ENCODE results near the gene MRPL48.
"Not testable (repeated sequence)": the region's sequence is repeated elsewhere in the genome, so short reads cannot be mapped to it uniquely, and the experiment has no call there.

MRPL48 gene

DNA sequence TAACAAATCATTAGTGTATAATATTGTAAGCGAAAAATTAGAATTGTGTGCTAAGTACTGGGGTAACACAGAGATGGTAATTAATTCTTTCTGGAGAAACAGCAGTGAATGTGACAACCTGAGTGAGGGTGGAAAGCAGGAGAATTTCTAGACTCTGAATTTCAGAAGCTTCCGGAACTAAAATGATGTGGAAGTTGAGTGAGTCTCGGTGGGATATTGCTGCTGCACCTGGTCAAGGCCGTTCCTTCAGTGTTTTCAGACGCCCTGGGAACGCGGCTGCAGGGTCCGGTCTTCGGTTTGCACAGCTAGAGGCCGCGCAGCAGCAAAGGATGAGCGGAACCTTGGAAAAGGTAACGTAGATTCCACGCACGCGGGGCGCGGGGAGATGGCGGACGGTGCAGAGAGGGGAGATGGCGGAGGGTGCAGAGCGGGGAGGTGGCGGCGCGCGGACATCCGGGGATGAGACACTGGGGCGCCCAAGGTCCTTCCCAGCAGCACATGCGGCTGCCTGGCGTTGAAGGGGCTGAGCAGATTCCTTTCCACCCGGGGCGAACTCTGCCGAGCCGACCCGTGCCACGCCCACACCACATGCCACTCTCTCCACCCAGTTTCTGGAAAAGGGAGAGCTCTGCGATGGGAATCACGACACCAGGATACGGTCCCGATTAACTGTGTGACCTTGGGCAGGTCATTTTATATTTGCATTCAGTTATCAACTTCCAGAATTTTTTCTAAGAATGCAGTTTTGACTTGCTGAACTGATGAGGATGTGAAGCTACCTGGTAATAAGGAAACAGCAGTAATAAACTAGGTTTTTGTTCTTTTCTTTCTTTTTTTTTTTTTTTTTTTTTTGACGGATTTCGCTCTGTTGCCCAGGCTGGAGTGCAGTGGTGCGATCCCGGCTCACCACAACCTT, at the start of gene MRPL48:
Gene MRPL48, plus strand, starts transcription at position 232 of the 916 bp plus-strand sequence. Its CDS starts 98 bp downstream, at position 330.
- intact Hi-C loops (cut with DNase I): loop anchor here (5.0 kb wide), 1 partner anchor 89 kb away; the partner anchor contains the start of genes COA4 and PAAF1

DNA sequence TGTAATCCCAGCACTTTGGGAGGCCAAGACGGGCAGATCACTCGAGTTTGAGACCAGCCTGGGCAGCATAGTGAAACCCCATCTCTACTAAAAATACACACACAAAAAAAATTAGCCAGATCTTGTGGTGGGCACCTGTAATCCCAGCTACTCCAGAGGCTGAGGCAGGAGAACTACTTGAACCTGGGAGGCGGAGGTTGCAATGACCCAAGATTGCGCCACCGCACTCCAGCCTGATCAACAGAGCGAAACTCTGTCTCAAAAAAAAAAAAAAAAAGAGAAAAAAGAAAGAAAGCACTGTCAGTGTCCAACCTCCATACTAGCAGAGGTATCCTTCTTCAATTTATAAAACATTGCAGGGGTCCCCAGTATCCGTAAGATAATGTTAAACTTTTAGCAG, 44.6 kb upstream of the MRPL48 start:
- intact Hi-C loops (cut with DNase I): no loop called here
- no peak for DNase-seq

More for the DNA sequence above, at the start of gene MRPL48:
- DNase-seq: peak; percentile 74 to 95 (median 89)

DNA sequence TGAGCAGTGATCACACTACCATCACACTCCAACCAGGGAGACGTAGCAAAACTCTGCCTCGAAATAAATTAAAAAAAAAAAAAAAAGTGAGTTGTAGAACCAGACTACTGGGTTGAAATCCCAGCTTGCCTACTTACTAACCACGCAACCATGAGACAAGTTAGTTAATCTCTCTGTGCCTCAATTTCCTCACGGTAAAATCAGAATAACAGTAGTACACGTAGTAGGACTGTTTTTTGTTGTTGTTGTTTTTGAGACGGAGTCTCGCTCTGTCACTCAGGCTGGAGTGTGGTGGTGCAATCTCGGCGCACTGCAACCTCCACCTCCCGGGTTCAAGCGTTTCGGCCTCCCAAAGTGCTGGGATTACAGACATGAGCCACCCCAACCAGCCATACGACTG, 41.0 kb upstream of the MRPL48 start:
- intact Hi-C loops (cut with DNase I): no loop called here
- DNase-seq: no peak

DNA sequence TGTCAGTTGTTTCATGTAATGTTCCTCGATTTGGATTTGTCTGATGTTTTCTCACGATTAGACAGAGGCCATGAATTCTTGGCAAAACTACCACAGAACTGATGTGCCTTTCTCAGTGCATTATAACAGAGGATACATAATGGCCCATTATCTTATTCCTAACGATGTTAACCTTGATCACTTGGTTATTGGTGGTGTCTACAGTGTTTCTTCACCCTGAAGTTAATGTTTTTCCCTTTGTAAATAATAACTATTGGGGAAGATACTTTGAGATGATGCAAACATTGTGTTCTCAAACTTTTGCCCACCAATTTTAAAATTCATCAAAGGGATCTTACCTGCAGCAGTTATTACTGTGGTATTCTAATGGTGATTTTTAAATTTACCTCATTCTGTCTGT, 39.9 kb upstream of the MRPL48 start:
- no peak for DNase-seq
- intact Hi-C loops (cut with DNase I): no loop called here

DNA sequence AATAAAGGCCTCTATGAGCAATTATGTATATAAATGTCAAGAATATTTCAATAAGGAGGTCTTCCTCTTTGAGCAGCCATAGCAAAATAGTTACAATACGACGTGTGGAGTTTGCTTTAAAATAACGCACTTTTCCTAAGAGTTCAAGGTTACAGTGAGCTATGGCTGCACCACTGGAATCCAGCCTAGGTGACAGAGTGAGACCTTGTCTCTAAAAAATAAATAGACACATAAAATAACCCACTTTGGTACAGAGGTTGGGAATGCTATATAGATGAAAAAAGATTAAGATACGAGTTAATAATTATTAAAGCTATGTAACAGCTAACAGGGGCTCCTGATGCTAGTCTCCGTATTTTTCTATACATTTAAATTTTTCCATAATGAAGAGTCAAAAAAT, 39.4 kb upstream of the MRPL48 start:
- intact Hi-C loops (cut with DNase I): no loop called here
- DNase-seq: no peak

DNA sequence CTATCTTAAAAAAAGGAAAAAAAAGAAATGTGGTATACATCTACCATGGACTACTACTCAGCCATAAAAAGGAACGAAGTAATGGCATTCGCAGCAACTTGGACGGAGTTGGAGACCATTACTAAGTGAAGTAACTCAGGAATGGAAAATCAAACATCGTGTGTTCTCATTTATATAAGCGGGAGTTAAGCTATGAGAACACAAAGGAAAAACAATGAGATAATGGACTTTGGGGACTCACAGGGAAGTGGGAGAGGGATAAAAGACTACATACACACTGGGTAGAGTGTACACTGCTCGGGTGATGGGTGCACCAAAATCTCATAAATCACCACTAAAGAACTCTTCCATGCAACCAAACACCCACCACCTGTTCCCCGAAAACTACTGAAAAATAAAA, 38.6 kb upstream of the MRPL48 start:
- intact Hi-C loops (cut with DNase I): no loop called here
- no peak for DNase-seq

DNA sequence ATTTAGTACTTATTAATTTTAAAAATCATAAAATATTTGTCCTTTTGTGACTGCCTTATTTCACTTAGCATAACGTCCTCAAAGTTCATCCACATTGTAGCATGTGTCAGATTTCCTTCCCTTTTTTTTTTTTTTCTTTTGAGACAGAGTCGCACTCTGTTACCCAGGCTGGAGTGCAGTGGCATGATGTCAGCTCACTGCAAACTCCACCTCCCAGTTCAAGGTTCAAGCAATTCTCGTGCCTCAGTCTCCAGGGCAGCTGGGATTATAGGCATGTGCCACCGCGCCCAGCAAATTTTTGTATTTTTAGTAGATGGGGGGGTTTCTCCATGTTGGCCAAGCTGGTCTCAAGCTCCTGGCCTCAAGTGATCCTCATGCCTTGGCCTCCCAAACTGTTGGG, 37.4 kb upstream of the MRPL48 start:
- DNase-seq: no peak
- intact Hi-C loops (cut with DNase I): no loop called here

DNA sequence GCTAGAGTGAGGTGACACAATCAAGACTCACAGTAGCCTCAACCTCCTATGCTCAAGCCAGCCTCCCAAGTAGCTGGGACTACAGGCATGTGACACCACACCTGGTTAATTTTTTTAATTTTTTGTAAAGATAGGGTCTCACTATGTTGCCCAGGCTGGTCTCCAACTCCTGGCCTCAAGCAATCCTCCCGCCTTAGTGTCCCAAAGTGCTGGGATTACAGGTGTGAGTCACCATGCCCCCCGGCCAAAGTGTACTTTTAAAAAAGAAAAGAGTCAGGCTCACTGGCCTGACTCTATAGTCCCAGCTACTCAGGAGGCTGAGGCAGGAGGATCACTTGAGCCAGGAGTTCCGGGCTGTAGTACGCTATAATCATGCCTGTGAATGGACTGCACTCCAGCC, 36.8 kb upstream of the MRPL48 start:
- DNase-seq; intact Hi-C loops (cut with DNase I): not testable (repeated sequence)

DNA sequence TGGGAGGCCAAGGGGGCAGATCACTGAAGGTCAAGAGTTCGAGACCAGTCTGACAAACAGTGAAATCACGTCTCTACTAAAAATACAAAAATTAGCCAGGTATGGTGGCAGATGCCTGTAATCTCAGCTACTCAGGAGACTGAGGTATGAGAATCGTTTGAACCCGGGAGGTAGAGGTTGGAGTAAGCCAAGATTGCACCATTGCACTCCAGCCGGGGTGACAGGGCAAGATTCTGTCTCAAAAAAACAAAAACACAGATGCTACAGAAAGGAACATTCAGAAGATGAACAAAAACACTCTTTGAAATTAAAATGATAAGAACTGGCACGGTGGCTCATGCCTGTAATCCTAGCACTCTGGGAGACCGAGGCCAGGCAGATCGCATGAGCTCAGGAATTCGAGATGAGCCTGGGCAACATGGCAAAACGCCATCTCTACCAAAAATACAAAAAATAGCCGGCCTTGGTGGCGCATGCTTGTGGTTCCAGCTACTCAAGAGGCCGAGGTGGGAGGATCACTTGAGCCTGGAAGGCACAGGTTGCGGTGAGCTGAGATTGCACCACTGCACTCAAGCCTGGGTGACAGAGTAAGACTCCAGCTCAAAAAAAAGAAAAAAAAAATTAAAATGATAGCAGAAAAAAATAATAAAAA, 35.3 kb upstream of the MRPL48 start:
- peak in 8 of 42 donors; percentile 7 to 55 (median 19) for DNase-seq

DNA sequence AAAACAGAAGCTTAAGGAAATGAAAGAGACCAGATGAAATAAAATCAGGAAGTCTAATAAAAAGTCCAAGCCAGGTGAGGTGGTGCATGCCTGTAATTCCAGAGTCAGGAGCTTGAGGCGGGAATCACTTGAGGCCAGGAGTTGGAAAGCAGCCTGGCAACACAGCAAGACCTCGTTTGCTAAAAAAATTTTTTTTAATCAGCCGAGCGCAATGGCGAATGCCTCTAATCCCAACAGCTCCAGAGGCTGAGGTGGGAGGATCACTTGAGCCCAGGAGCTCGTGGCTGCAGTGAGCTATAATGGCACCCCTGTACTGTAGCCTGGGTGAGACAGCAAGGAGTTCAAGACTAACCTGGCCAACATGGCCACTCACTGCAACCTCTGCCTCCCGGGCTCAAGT, 34.8 kb upstream of the MRPL48 start:
- DNase-seq: no peak
- intact Hi-C loops (cut with DNase I): no loop called here

More for the DNA sequence above, 35.3 kb upstream of the MRPL48 start:
- intact Hi-C loops (cut with DNase I): no loop called here

DNA sequence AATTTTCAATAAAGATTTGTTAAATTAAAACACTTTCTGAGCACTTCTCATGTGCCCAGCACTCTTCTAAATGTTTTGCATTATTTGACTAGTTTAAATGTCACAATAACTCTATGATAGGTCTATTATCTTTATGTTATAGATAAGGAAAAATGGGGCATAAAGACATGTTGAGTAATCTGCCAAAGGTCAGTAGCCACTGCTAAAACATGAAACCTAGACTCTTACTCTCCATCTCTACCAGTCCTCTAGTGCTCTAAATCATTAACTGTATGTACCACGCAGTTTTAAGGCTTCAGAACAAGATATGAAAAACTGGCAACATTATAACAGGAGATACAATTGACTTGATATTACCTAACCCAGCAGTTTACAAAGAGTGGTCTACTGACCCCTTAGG, 33.7 kb upstream of the MRPL48 start:
- no peak for DNase-seq
- intact Hi-C loops (cut with DNase I): no loop called here

DNA sequence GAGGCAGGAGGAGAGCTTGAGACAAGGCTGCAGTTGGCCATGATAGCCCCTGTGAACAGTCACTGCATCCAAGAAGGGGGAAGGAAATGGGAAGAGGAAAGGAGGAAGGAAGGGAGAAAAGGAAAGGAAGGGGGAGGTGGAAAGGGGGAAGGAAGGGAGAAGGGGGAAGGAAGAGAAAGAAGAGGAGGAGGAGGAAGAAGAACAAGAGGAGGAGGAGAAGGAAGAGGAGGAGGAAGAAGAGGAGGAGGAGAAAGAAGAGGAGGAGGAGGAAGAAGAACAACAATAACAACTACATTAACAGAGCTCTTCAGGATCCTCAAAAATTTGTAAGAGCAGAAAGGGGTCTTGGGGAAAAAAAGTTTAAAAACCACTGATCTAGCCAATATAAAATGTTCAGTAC, 32.0 kb upstream of the MRPL48 start:
- no peak for DNase-seq
- intact Hi-C loops (cut with DNase I): no loop called here

DNA sequence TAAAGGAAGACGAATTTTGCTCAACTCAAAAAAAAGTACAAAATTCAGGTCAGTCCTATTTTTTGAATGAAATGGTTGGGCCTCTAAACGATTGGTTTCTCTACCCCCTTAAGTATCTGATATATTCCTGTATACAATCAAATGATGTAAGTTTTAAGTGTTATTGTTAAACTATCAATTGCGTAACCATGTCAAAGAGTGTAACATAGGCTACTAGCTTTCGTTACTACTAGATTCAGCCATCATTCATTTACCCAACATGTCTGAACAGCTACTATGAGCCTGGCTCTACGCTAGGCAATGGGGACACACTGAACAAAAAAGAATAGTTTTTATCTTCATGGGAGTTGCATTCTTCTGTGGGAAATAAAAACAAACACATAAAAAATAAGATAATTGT, 30.1 kb upstream of the MRPL48 start:
- DNase-seq: no peak
- intact Hi-C loops (cut with DNase I): no loop called here

DNA sequence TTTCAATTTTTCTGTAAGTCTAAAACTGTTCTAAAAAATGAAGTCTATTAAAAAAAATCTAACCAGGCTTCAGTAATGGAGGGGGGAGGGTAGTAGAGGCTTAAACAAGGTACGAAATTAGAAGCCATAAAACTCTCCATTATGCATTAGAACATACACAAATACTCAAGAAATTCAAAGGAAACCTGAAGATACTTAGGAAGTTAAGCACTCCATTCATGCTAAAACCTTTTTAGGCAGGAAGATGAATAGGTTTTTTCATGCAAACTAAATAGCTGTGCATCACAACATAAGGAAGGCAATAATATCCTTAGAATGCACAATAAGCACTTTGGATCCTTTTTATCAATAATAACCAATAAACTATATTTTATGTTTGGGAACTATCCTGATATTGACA, 29.2 kb upstream of the MRPL48 start:
- DNase-seq: no peak
- intact Hi-C loops (cut with DNase I): no loop called here

DNA sequence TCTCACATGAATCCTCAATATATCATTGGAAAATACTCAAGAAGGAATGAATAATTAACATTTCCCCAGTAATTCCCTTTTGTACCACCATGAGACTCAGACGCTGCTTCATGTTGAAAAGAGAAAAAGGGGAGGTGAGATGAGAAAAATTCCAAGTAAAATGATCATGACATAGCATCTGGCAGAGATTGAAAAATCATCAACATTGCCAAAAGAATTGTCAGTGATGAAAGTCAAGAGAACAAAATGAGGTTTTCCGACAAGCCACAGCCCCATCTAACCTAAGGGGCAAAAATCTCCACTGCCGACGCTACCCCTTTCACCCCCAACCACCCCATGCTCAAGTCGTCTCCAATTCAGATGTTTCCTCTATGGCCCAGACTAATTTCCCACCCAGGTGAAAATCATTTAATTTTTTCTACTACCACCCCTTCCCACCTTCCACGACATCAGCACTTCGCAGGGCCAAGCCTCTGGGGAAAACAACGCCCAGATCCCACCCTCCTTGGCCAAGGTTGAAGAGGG, 28.0 kb upstream of the MRPL48 start:
- intact Hi-C loops (cut with DNase I): loop anchor here (2.0 kb wide), 1 partner anchor 117 kb away; the partner anchor contains the start of genes COA4 and PAAF1
- peak in 2 of 42 donors; percentile 6 to 7 for DNase-seq

DNA sequence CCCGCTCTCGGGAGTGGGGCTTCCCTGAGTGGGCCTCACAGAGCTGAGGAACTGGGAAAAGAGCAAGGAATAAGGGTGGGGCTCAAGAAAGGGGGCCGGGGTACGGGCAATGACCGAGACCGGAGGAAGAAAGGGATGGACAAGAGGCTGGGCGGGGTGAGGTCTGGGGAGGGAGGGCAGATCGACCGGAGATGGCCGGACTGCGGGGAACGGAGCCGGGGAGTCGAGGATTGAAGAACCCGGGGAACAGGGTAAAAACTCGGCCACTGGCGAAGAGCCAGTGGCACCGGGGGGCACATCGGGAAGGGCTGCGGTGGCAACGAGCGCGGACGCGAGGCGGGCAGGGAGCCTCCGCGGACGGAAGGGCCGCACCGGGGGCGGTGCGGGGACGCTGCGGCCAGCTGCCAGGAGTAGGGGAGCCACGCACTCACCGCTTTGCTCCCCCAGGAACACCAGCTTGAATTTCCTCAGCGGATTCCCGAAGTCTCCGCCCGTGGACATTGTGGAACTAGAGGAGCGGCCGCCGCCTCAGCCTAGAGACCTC, 27.5 kb upstream of the MRPL48 start:
- DNase-seq: peak in 37 of 42 donors; percentile 21 to 70 (median 38)
- intact Hi-C loops (cut with DNase I): loop anchor here (2.0 kb wide), 1 partner anchor 117 kb away; the partner anchor contains the start of genes COA4 and PAAF1

DNA sequence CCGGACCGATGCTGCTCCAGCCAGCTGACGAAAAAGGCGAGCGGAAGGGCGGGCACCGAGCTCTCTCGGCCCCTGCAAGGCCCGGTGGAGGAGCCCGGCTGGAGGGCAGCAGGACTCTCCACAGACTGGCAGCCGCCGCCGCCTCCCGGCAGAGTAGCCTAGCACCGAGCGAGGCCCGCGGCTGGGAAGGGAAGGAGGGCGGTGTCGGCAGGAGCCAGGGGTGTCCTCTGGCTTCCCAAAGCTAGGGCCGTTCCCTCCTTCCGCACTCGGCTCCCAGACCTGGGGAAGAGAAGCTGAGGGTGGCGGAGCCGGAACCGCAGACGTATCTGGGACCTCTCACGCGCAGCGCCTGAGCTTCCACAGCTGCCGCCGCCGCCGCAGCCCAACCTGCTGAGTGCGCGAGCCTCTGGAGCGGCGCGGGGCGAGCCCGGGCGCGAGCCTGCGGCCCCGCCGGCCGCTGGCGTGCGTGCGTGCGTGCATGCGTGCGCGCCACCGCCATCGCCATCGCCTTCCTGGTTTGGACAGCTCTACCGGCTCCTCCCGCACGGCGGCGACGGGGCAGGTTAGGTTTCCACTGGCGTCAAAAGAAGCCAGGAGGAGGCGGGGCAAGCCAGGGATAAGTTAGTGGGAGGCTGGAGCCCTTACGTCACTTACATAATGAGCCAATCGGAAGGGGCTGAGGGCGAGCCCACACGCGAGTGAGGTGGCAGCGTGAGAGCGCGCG, 26.8 kb upstream of the MRPL48 start, which contains the start of gene RAB6A:
Gene RAB6A, minus strand, starts transcription at position 396 of the 724 bp plus-strand sequence. CDS start 439 bp downstream, outside the sequence.
- peak; percentile 99 to 100 (median 100) for DNase-seq
- intact Hi-C loops (cut with DNase I): loop anchor here (1.0 to 2.0 kb wide), 2 partner anchors 18 to 116 kb away; partner anchors contain the start of genes COA4 and PAAF1

DNA sequence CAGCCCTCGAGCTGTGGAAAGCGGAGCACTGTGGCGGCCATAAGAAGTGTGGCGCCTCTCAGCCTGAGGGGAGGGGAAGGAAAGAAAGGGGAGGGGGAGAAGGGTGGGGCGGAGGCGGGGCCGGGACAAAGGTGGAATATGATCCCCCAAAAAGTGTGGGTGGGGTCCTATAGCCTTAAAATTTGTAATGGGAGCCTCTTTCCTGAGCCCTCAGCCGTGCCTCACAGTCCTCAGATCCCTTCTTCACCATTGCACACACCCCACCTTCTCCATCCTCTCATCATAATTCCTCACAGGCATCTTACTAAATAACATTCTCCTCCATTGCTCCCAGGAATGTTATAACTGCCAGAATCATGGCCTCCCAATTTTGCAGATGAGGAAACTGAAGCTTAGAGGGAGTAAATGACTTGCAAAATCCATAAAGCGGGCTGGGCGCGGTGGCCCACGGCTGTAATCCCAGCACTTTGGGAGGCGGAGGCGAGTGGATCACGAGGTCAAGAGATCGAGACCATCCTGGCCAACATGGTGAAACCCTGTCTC, 26.2 kb upstream of the MRPL48 start:
- DNase-seq: peak in 1 of 42 donors; percentile 37
- intact Hi-C loops (cut with DNase I): loop anchor here (1.0 to 2.0 kb wide), 2 partner anchors 18 to 115 kb away; partner anchors contain the start of genes COA4 and PAAF1
